ENCODE measurements around the gene CEP95.

DNA sequence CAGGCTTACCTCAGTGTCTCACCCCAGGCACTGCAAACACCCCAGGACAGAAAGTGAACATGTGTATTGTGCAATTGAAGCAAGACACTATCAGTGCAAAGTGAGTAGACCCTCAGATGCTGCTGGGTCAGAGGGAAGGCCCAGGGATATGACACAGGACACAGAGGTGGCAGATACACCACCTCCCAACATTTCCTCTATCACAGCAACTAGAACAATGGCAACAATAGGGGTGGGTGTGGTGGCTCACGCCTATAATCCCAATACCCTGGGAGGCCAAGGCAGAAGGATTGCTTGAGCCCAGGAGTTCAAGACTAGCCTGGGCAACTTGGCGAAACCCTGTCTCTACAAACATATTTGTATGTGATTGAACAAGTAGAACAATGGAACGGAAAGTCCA lies 35.3 kb upstream of the CEP95 start:
- TF ChIP-seq, protein P1, sequence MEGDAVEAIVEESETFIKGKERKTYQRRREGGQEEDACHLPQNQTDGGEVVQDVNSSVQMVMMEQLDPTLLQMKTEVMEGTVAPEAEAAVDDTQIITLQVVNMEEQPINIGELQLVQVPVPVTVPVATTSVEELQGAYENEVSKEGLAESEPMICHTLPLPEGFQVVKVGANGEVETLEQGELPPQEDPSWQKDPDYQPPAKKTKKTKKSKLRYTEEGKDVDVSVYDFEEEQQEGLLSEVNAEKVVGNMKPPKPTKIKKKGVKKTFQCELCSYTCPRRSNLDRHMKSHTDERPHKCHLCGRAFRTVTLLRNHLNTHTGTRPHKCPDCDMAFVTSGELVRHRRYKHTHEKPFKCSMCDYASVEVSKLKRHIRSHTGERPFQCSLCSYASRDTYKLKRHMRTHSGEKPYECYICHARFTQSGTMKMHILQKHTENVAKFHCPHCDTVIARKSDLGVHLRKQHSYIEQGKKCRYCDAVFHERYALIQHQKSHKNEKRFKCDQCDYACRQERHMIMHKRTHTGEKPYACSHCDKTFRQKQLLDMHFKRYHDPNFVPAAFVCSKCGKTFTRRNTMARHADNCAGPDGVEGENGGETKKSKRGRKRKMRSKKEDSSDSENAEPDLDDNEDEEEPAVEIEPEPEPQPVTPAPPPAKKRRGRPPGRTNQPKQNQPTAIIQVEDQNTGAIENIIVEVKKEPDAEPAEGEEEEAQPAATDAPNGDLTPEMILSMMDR (IDR thresholded peaks at IDR 0.05), result no peak
- TF ChIP-seq POLR2A (IDR thresholded peaks at IDR 0.05), result no peak
